ENCODE measurements around the gene HERC4. TPM values are rescaled to one million over a fixed set of nuclear protein-coding genes. Genes with fewer than 3 reads are reported as not detected.
A peak's percentile ranks its signal among the peaks of the same experiment; 100 is the strongest.

The HERC4 gene
- total and polyA plus RNA-seq, 9 of the 15 experiments (the other 6 are each of a cell fraction or from before 2014, with no cell fraction given), result 12.5 to 33.5 (median 22.8) TPM

DNA sequence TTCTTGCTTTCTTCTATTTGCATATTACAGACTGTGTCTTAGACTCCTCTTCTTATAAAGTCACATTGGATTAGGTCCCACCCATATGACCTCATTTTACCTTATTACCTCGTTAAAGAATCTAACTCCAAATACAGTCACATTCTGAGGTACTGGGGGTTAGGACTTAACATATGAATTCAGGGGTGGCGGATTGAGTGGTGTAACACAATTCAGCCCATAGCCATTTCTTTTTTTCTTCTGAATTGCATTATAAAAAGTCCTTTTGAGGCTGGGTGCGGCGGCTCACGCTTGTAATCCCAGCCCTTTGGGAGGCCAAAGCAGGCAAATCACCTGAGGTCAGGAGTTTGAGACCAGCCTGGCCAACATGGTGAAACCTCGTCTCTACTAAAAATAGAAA, 6.8 kb upstream of the HERC4 start:
- intact Hi-C loops (cut with micrococcal nuclease), result loop anchor here (5.0 kb wide), 1 partner anchor 75 kb away; no protein-coding TSS in a partner anchor
- Histone ChIP-seq H3K27me3 (ENCODE audit: control insufficient read depth in 2 of 2, insufficient read depth in 2 of 2, low read length in 2 of 2) (no peaks in the 10 kb centered on the region), H3K79me2 (ENCODE audit: control insufficient read depth, insufficient read depth, low read length) (no peaks in the 10 kb centered on the region), H3K4me3 (no peak overlapping the region), H3K9me3 (replicated peaks; ENCODE audit: control insufficient read depth, insufficient read depth, low read depth, low read length) (no peaks in the 10 kb centered on the region), H4K20me1 (replicated peaks; ENCODE audit: control insufficient read depth, insufficient read depth, low read length) (no peaks in the 10 kb centered on the region), H3K27ac (ENCODE audit: extremely low read depth, low read depth, low read length) (no peak overlapping the region), H3K9ac (ENCODE audit: insufficient read depth in 1 of 2, low read depth in 2 of 2, low read length in 2 of 2) (no peak overlapping the region), H3K36me3 (ENCODE audit: control insufficient read depth, insufficient read depth, low read length) (no peaks in the 10 kb centered on the region), H2AFZ (ENCODE audit: low read depth, low read length) (peak overlapping the region; percentile 20; the same call in 1 of the 2 replicates), H3K9me1 (ENCODE audit: control insufficient read depth, insufficient read depth, low read length) (no peaks in the 10 kb centered on the region), H3K4me2 (ENCODE audit: insufficient read depth, low read length) (no peak overlapping the region), H3K4me1 (replicated peaks in 1 of 2; ENCODE audit: control insufficient read depth in 2 of 2, insufficient read depth in 2 of 2, low read length in 2 of 2) (no peaks in the 10 kb centered on the region)
- FAIRE-seq (no peak), ATAC-seq (no peak), DNase-seq (ENCODE audit: extremely low read depth in 1 of 4, low spot score in 3 of 4) (no peak)
- no TSS peak for BruUV-seq (replicated peaks)
- POLR2A ChIA-PET, result interaction anchor here (1.0 kb wide), 1 partner anchor 9 kb away, joined by 5 read pairs; no protein-coding TSS in a partner anchor
- TF ChIP-seq HCFC1 (IDR thresholded peaks at IDR 0.05; ENCODE audit: low read depth, low read length), result no peak
- no peak for TF ChIP-seq ARID2 (IDR thresholded peaks at IDR 0.05)
- no peak for TF ChIP-seq ATF1 (CRISPR knock-in tag; IDR thresholded peaks at IDR 0.05)
- TF ChIP-seq ATF1 (tag; IDR thresholded peaks at IDR 0.05), result no peak
- WGBS (ENCODE audit: insufficient coverage, low coverage, missing lambda C conversion rate), result 52% methylated on average over 6 of the region's 6 CpGs
- CTCF ChIA-PET (ENCODE audit: low intra/inter-chr PET ratio), result no interaction called here
- in situ Hi-C loops (cut with MboI), result no loop called here

DNA sequence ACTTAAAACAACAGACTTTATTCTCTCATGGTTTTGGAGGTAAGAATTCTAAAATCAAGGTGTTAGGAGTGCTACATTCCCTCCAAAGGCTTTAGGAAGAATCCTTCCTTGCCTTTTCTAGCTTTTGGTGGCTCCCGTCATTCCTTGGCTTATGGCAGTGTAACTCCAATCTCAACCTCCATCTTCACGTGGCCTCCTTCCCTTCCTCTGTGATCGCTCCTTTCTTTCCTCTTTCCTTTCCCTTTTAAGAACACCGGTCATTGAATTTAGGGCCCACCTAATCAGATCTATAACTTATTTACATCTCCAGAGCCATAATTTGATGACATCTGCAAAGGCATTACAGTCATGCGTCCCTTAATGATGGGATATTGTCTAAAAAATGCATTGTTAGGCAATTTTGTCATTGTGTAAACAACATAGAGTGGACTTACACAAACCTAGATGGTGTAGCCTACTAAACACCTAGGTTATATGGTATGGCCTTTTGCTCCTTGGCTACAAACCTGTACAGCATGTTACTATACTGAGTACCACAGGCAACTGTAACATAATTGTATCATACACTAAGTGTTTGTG, 5.9 kb upstream of the HERC4 start:
- no peaks in the 10 kb centered on the region for H3K9me3 ChIP-seq (replicated peaks; ENCODE audit: control insufficient read depth, insufficient read depth, low read depth, low read length)
- no peaks in the 10 kb centered on the region for H3K27me3 ChIP-seq (ENCODE audit: control insufficient read depth in 2 of 2, insufficient read depth in 2 of 2, low read length in 2 of 2)
- ChIA-PET CTCF (ENCODE audit: low intra/inter-chr PET ratio) (no interaction called here), POLR2A (no interaction called here)
- 19% methylated on average over 5 of the region's 5 CpGs for WGBS (ENCODE audit: insufficient coverage, low coverage, missing lambda C conversion rate)
- no TSS peak for BruUV-seq (replicated peaks)
- in situ Hi-C loops (cut with MboI) (no loop called here), intact Hi-C loops (cut with micrococcal nuclease) (loop anchor here (5.0 kb wide), 1 partner anchor 76 kb away; no protein-coding TSS in a partner anchor)
- H3K4me1 ChIP-seq (replicated peaks in 1 of 2; ENCODE audit: control insufficient read depth in 2 of 2, insufficient read depth in 2 of 2, low read length in 2 of 2), result no peaks in the 10 kb centered on the region
- FAIRE-seq, result no peak
- no peak overlapping the region for H3K4me3 ChIP-seq
- peak overlapping the region; percentile 65 for H2AFZ ChIP-seq (ENCODE audit: low read depth, low read length)
- no peaks in the 10 kb centered on the region for H4K20me1 ChIP-seq (replicated peaks; ENCODE audit: control insufficient read depth, insufficient read depth, low read length)
- no peak overlapping the region for H3K9ac ChIP-seq (ENCODE audit: insufficient read depth in 1 of 2, low read depth in 2 of 2, low read length in 2 of 2)
- H3K4me2 ChIP-seq (ENCODE audit: insufficient read depth, low read length), result no peak overlapping the region
- ATAC-seq, result peak; percentile 52
- H3K79me2 ChIP-seq (ENCODE audit: control insufficient read depth, insufficient read depth, low read length), result no peaks in the 10 kb centered on the region
- DNase-seq (ENCODE audit: extremely low read depth in 1 of 4, low spot score in 3 of 4), result peak in 1 of 4 experiments; percentile 12
- H3K9me1 ChIP-seq (ENCODE audit: control insufficient read depth, insufficient read depth, low read length), result no peaks in the 10 kb centered on the region
- H3K36me3 ChIP-seq (ENCODE audit: control insufficient read depth, insufficient read depth, low read length), result no peaks in the 10 kb centered on the region
- H3K27ac ChIP-seq (ENCODE audit: extremely low read depth, low read depth, low read length), result no peak overlapping the region
- peak; percentile 65 for TF ChIP-seq ZNF316 (IDR thresholded peaks at IDR 0.05)
